Mesothelial cell of epicardium (in vitro differentiated cells): Measurements from ENCODE around the gene EXD3. TPM values are rescaled to one million over a fixed set of nuclear protein-coding genes. Genes with fewer than 3 reads are reported as not detected.

ENCODE experiments used
- DNase-seq, 2 experiments: peaks; one replicate each; pipeline ENCODE4 v3.0.0; 2021; ENCODE audit warnings: low spot score in 2 of 2; ENCODE audit not compliant: unreplicated experiment in 2 of 2
- H3K27ac Mint-ChIP-seq: 2 replicates; pipeline ENCODE4 v1.8.0; 2021; ENCODE audit warnings: mixed read lengths
- H3K27me3 Mint-ChIP-seq: 2 replicates; pipeline ENCODE4 v1.8.0; 2021; ENCODE audit warnings: low read depth, mixed read lengths
- H3K36me3 Mint-ChIP-seq: 2 replicates; pipeline ENCODE4 v1.8.0; 2021; ENCODE audit warnings: mixed read lengths
- H3K4me1 Mint-ChIP-seq: 2 replicates; pipeline ENCODE4 v1.8.0; 2021; ENCODE audit warnings: mixed read lengths
- H3K4me3 Mint-ChIP-seq: 2 replicates; pipeline ENCODE4 v1.8.0; 2021; ENCODE audit warnings: mild to moderate bottlenecking, moderate library complexity, mixed read lengths
- H3K9me3 Mint-ChIP-seq: 2 replicates; pipeline ENCODE4 v1.8.0; 2021; ENCODE audit warnings: mixed read lengths
- CTCF ChIP-seq: fragments of 200-600 bp; sonication (generic); IDR thresholded peaks from one replicate; pipeline ENCODE4 v1.5.0; 2021; ENCODE audit warnings: antibody characterized with exemption; ENCODE audit not compliant: unreplicated experiment
- total RNA-seq: library from RNA; stranded (reverse); gene quantifications from 3 replicates; pipeline ENCODE4 v1.2.1, GENCODE V29; 2021

EXD3 gene
- total RNA-seq, 1 donor from 2014 or later, result 38.2 TPM

- H3K4me3 Mint-ChIP-seq, result no peak overlapping the region
- H3K4me1 Mint-ChIP-seq, result peaks cover 7% of the 10 kb centered on the region
- H3K36me3 Mint-ChIP-seq, result peaks cover 3% of the 10 kb centered on the region
- H3K27me3 Mint-ChIP-seq, result peaks cover 8% of the 10 kb centered on the region
- no peak overlapping the region for H3K27ac Mint-ChIP-seq
- no peak for TF ChIP-seq CTCF
- no peaks in the 10 kb centered on the region for H3K9me3 Mint-ChIP-seq
- DNase-seq, result no peak
Observed at GRCh38 chr9:137444106-137444790, 21.3 kb upstream of the EXD3 start.

- H3K4me3 Mint-ChIP-seq, result peak overlapping the region; percentile 66
- H3K9me3 Mint-ChIP-seq, result no peaks in the 10 kb centered on the region
- TF ChIP-seq CTCF, result no peak
- peaks cover 8% of the 10 kb centered on the region for H3K27me3 Mint-ChIP-seq
- no peak overlapping the region for H3K27ac Mint-ChIP-seq
- peaks cover 7% of the 10 kb centered on the region for H3K4me1 Mint-ChIP-seq
- no peaks in the 10 kb centered on the region for H3K36me3 Mint-ChIP-seq
- DNase-seq, result no peak
Observed at GRCh38 chr9:137441935-137442321, 19.0 kb upstream of the EXD3 start.

GRCh38 chr9:137441289-137441934 is 18.4 kb upstream of the EXD3 start, which contains the start of gene ENTPD8:
Gene ENTPD8, minus strand, starts transcription at chr9:137441357. Its CDS starts 3,072 bp downstream, at chr9:137438285.
- Mint-ChIP-seq H3K4me3 (peak within 1 kb of the TSS; percentile 66), H3K36me3 (no peaks in the 10 kb centered on the region), H3K27ac (no peak within 1 kb of the TSS), H3K4me1 (peaks cover 7% of the 10 kb centered on the region), H3K27me3 (peaks cover 8% of the 10 kb centered on the region), H3K9me3 (no peaks in the 10 kb centered on the region)
- DNase-seq, result peak in 1 of 2 experiments; percentile 30
- TF ChIP-seq CTCF, result no peak

- Mint-ChIP-seq H3K9me3 (no peaks in the 10 kb centered on the region), H3K4me1 (peaks cover 3% of the 10 kb centered on the region), H3K4me3 (peak overlapping the region; percentile 31), H3K27me3 (peaks cover 6% of the 10 kb centered on the region), H3K27ac (no peak overlapping the region), H3K36me3 (no peaks in the 10 kb centered on the region)
- no peak for TF ChIP-seq CTCF
- peak in 1 of 2 experiments; percentile 17 for DNase-seq
Observed at GRCh38 chr9:137439158-137439714, 16.3 kb upstream of the EXD3 start.

GRCh38 chr9:137438591-137439157 is 15.7 kb upstream of the EXD3 start:
- peaks cover 3% of the 10 kb centered on the region for H3K4me1 Mint-ChIP-seq
- H3K27ac Mint-ChIP-seq, result no peak overlapping the region
- no peak overlapping the region for H3K4me3 Mint-ChIP-seq
- peak in 1 of 2 experiments; percentile 11 for DNase-seq
- TF ChIP-seq CTCF, result no peak
- peaks cover 6% of the 10 kb centered on the region for H3K27me3 Mint-ChIP-seq
- no peaks in the 10 kb centered on the region for H3K36me3 Mint-ChIP-seq
- no peaks in the 10 kb centered on the region for H3K9me3 Mint-ChIP-seq
